LHCN-M2 (cell line): Measurements from ENCODE around the gene FBXO47. TPM values are rescaled to one million over a fixed set of nuclear protein-coding genes. Genes with fewer than 3 reads are reported as not detected.
"Not testable (repeated sequence)": the region's sequence is repeated elsewhere in the genome, so short reads cannot be mapped to it uniquely, and the experiment has no call there.

Experiments
- DNase-seq: peaks from one replicate; pipeline ENCODE4 v3.0.0-alpha.2; 2012; ENCODE audit warnings: low read depth
- total RNA-seq: library from RNA; depleted of rRNA; stranded (reverse); fragments of >200 nt; gene quantifications from 2 replicates; pipeline ENCODE4 v1.2.3, GENCODE V29; 2014

Gene FBXO47
- total RNA-seq, 1 experiment from 2014 or later = not detected

- no peak for DNase-seq
Measured at GRCh38 chr17:38980490-38981217, 13.5 kb upstream of the FBXO47 start.

GRCh38 chr17:38978180-38978579 is 11.0 kb upstream of the FBXO47 start:
- no peak for DNase-seq

- DNase-seq = not testable (repeated sequence)
Measured at GRCh38 chr17:38976187-38976551, 9.0 kb upstream of the FBXO47 start.

- DNase-seq = no peak
Measured at GRCh38 chr17:38970804-38971203, 3.6 kb upstream of the FBXO47 start.

DNA sequence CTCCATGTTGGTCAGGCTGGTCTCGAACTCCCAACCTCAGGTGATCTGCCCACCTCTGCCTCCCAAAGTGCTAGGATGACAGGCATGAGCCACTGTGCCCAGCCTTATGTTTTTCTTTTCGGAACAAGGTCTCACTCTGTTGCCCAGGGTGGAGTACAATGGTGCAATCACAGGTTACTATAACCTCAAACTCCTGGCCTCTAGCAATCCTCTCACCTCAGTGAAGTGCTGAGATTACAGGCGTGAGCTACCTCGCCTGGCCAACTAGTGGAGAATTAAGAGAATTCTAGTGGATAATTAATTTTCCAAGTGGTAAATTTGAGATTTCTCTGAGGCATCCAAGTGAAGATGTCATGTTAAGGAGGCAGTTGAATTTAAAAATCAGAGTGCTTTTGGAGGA is 2.9 kb upstream of the FBXO47 start:
- DNase-seq = no peak

DNA sequence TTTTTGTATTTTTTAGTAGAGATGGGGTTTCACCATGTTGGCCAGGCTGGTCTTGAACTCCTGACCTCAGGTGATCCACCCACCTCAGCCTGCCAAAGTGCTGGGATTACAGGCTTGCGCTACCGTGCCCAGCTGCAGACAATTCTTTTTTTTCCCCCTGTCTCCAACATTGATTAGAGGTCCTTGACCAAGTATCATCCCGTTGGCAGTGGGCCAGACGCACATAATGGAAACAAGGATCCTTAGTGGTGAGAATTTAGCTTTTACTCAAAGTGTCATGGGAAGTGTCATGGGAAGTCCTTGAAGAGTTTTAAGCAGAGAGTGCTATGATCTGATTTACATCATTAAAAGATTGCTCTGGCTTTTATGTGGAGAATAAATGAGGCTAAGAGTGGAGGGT is 2.1 kb upstream of the FBXO47 start:
- no peak for DNase-seq

DNA sequence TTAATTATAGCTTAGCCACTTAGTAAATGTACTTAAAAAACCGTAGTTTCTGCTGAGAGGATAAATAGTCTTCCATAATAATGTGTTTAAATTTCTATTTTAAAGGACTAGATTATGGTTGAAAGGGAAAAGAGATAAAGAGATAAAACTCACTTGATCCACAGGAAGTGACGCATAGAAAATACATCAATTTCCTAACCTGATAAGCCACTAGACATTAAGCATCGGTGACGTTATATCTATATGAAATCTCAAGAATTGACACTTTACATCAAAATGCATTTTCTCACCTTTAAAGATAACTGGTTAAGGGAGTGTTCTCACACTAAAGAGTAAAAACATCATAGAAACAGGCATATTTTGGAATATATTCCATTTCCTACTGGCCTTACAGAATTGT is 5.8 kb downstream of the FBXO47 start:
- no peak for DNase-seq

DNA sequence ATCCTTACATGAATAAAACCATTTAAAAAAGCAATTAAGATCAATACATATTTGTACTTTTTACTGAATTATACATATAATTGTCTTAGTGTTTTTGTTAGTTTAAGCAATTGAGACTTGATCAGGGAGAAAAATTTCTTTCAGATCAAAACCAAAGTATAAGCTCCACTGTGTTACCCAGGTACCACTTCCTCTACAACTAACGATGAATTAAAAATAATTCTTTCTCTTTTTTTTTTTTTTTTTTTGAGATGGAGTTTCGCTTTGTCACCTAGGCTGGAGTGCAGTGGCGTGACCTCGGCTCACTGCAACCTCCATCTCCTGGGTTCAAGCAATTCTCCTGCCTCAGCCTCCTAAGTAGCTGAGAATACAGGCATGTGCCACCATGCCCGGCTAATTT is 6.8 kb downstream of the FBXO47 start:
- DNase-seq = no peak

GRCh38 chr17:38959508-38959907 is 7.7 kb downstream of the FBXO47 start:
- DNase-seq = no peak

GRCh38 chr17:38958756-38959155 is 8.4 kb downstream of the FBXO47 start:
- peak; percentile 26 for DNase-seq

GRCh38 chr17:38958326-38958725 is 8.9 kb downstream of the FBXO47 start:
- no peak for DNase-seq

GRCh38 chr17:38953800-38954199 is 13.4 kb downstream of the FBXO47 start:
- not testable (repeated sequence) for DNase-seq

GRCh38 chr17:38947189-38947588 is 20.0 kb downstream of the FBXO47 start:
- DNase-seq = no peak

GRCh38 chr17:38943607-38944006 is 23.6 kb downstream of the FBXO47 start:
- DNase-seq = no peak

- no peak for DNase-seq
Measured at GRCh38 chr17:38942696-38943334, 24.4 kb downstream of the FBXO47 start.

DNA sequence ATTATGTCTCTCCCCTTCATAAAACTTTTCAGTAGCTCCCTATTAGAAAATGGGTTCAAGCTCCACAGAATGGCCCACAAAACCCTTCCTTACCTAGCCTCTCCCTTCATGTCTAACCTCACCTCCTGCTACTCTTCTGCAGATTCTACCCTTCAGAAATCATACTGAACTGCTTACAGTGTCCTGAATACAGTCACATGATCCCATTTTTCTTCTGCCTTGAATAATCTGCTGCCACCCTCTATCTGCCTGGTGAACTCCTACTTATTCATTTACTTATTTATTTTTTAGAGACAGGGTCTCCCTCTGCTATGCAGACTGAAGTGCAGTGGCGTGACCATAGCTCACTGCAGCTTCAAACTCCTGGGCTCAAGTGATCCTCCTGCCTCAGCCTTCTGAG is 26.8 kb downstream of the FBXO47 start:
- no peak for DNase-seq

- DNase-seq = no peak
Measured at GRCh38 chr17:38939987-38940386, 27.2 kb downstream of the FBXO47 start.

GRCh38 chr17:38933962-38934361 is 33.2 kb downstream of the FBXO47 start:
- not testable (repeated sequence) for DNase-seq

- not testable (repeated sequence) for DNase-seq
Measured at GRCh38 chr17:38930782-38931181, 36.4 kb downstream of the FBXO47 start.

DNA sequence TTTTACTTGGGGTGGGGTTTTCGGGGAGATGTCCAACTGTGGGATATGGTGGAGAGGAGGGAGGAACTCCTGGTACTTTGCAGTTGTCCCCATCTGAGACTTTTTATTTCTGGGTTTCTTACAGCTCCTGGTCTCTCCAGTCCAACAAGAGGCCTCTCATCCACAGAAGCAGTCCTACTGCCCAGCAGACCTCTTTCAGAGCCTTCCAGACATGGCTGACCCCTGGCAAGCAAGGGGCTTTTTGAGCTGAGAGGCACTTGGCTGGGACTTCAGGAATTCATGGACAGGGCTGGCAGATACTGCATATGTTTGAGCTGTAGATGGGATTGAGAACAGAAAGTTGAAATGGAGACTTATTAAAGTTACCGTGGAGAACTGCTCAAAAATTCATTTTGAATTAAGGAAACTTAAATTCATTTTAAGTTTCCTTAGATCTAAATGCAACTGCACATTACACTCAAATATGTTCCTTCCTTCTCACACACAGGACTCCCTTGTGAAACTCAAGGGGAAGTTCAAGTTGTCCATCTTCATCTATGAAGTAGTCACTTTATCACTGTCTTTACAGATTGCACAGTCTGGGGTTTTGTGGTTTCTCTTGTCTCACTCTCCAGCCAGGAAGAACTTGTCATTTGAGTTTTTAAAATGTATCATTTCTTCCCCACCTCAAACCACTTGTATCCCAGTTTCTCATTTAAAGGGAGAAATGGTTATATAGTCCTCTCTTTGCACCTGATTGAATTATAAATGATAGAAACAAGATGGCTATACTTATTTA is 40.7 kb downstream of the FBXO47 start:
- DNase-seq = no peak

- DNase-seq = no peak
Measured at GRCh38 chr17:38925263-38925995, 41.8 kb downstream of the FBXO47 start, which contains the start of gene LASP1NB. LASP1NB (plus strand) TSS chr17:38925614.
